SK-N-SH (cell line): ENCODE measurements around the gene SLC25A41. TPM values are rescaled to one million over a fixed set of nuclear protein-coding genes. Genes with fewer than 3 reads are reported as not detected.

ENCODE experiments used
- CTCF ChIA-PET: fragments of 300-600, 350-600 bp; formaldehyde crosslinking; extraction: SDS; loops from one replicate; lab custom pipeline; 2021; lab: Yijun Ruan, JAX
- POLR2A ChIA-PET: fragments of 350-600 bp; sonication (Branson Sonifier 250); formaldehyde crosslinking; extraction: SDS; loops from one replicate; lab custom pipeline; 2020; ENCODE audit warnings: antibody characterized with exemption, inconsistent platforms; lab: Yijun Ruan, JAX
- DNase-seq: peaks from one replicate; pipeline ENCODE4 v3.0.0; 2012
- H2AFZ ChIP-seq: fragments of 200-600 bp; sonication (generic); 2 replicates; pipeline ENCODE4 v1.8.1; 2016; ENCODE audit warnings: antibody characterized with exemption, mild to moderate bottlenecking, low read depth
- H3F3A ChIP-seq: fragments of 200-600 bp; sonication (generic); replicated peaks from 2 replicates; pipeline ENCODE3; 2016; ENCODE audit warnings: antibody characterized with exemption, mild to moderate bottlenecking; ENCODE audit not compliant: insufficient read depth
- H3K27ac ChIP-seq, 2 experiments: fragments of 200-500 bp in 1 of 2; fragments of 200-600 bp in 1 of 2; sonication (Bioruptor generic) in 1 of 2; sonication (generic), shearing (Covaris generic) in 1 of 2; 2 replicates each; pipeline versions ENCODE4 v1.5.1 to v1.6.1; 2014 to 2016; ENCODE audit warnings: low read depth in 2 of 2, inconsistent platforms in 1 of 2, low read length in 1 of 2, mild to moderate bottlenecking in 1 of 2, mixed read lengths in 1 of 2
- H3K27me3 ChIP-seq: fragments of 200-600 bp; sonication (generic), shearing (Covaris generic); 2 replicates; pipeline ENCODE4 v1.6.1; 2016; ENCODE audit warnings: mixed run types; ENCODE audit not compliant: insufficient read depth
- H3K36me3 ChIP-seq, 2 experiments: fragments of 200-500 bp in 1 of 2; fragments of 200-600 bp in 1 of 2; sonication (Bioruptor generic) in 1 of 2; sonication (generic) in 1 of 2; replicated peaks in 1 of 2; 2 replicates each; pipeline versions ENCODE3 to v1.5.1; 2014 to 2016; ENCODE audit warnings: low read length in 1 of 2, mild to moderate bottlenecking in 1 of 2; ENCODE audit not compliant: insufficient read depth in 2 of 2, control insufficient read depth in 1 of 2
- H3K4me1 ChIP-seq, 2 experiments: fragments of 200-500 bp in 1 of 2; fragments of 200-600 bp in 1 of 2; sonication (Bioruptor generic) in 1 of 2; sonication (generic), shearing (Covaris generic) in 1 of 2; 2 replicates each; pipeline versions ENCODE4 v1.5.1 to v1.6.1; 2014 to 2016; ENCODE audit warnings: low read depth in 1 of 2, low read length in 1 of 2, mixed run types in 1 of 2; ENCODE audit not compliant: insufficient read depth in 2 of 2, control insufficient read depth in 1 of 2
- H3K4me2 ChIP-seq: fragments of 200-600 bp; sonication (generic), shearing (Covaris generic); 2 replicates; pipeline ENCODE4 v1.6.1; 2017; ENCODE audit warnings: mixed run types
- H3K4me3 ChIP-seq, 2 experiments: fragments of 200-500 bp in 1 of 2; fragments of 200-600 bp in 1 of 2; sonication (Bioruptor generic) in 1 of 2; sonication (generic), shearing (Covaris generic) in 1 of 2; 2 replicates each; pipeline versions ENCODE4 v1.5.1 to v1.8.1; 2014 to 2016; ENCODE audit warnings: low read depth in 2 of 2, inconsistent platforms in 1 of 2, low read length in 1 of 2, mild to moderate bottlenecking in 1 of 2, mixed read lengths in 1 of 2, moderate library complexity in 1 of 2
- H3K79me2 ChIP-seq: fragments of 200-600 bp; sonication (generic); 2 replicates; pipeline ENCODE4 v1.8.1; 2017; ENCODE audit warnings: mild to moderate bottlenecking; ENCODE audit not compliant: insufficient read depth
- H3K9ac ChIP-seq: fragments of 200-600 bp; sonication (generic); 2 replicates; pipeline ENCODE4 v1.6.1; 2017; ENCODE audit warnings: mixed run types
- H3K9me2 ChIP-seq: fragments of 200-600 bp; sonication (generic); 2 replicates; pipeline ENCODE4 v1.6.1; 2017; ENCODE audit warnings: mixed run types
- H3K9me3 ChIP-seq: fragments of 200-600 bp; sonication (generic); 2 replicates; pipeline ENCODE4 v1.6.1; 2017; ENCODE audit warnings: mixed run types, mild to moderate bottlenecking, moderate library complexity
- H4K20me1 ChIP-seq: fragments of 200-600 bp; sonication (generic); 2 replicates; pipeline ENCODE4 v1.6.1; 2017; ENCODE audit warnings: mild to moderate bottlenecking, mixed run types; ENCODE audit not compliant: insufficient read depth
- EP300 ChIP-seq, 2 experiments: IDR thresholded peaks; 2 replicates each; pipeline versions ENCODE4 v1.4.0 to v1.6.1; 2012; ENCODE audit warnings: borderline replicate concordance in 1 of 2, low read depth in 1 of 2, low read length in 1 of 2
- EZH2phosphoT487 ChIP-seq: fragments of 200-600 bp; sonication (generic); IDR thresholded peaks from 2 replicates; pipeline ENCODE4 v1.6.1; 2017; ENCODE audit warnings: low read depth, mixed run types, mild to moderate bottlenecking, antibody characterized with exemption, moderate library complexity, borderline replicate concordance
- FOSL2 ChIP-seq: IDR thresholded peaks from 2 replicates; pipeline ENCODE4 v1.4.0; 2012; ENCODE audit warnings: low read depth, mild to moderate bottlenecking, moderate library complexity, borderline replicate concordance
- FOXJ3 ChIP-seq: sonication (generic); formaldehyde crosslinking; IDR thresholded peaks from 2 replicates; pipeline ENCODE4 v1.5.1; 2020; ENCODE audit warnings: mild to moderate bottlenecking, missing genetic modification reagents
- FOXM1 ChIP-seq: IDR thresholded peaks from 2 replicates; pipeline ENCODE4 v1.4.0; 2012; ENCODE audit warnings: low read depth, mild to moderate bottlenecking
- GABPA ChIP-seq: IDR thresholded peaks from 2 replicates; pipeline ENCODE4 v1.4.0; 2012; ENCODE audit warnings: low read depth, mild to moderate bottlenecking
- GATA2 ChIP-seq: sonication (generic); formaldehyde crosslinking; IDR thresholded peaks from 2 replicates; pipeline ENCODE4 v1.5.0; 2020; ENCODE audit warnings: mild to moderate bottlenecking, missing genetic modification reagents
- JUND ChIP-seq: IDR thresholded peaks from 2 replicates; pipeline ENCODE4 v1.4.0; 2012
- MEF2A ChIP-seq: IDR thresholded peaks from 2 replicates; pipeline ENCODE4 v1.4.0; 2012; ENCODE audit warnings: low read depth, borderline replicate concordance
- MXI1 ChIP-seq: IDR thresholded peaks from 2 replicates; pipeline ENCODE4 v1.6.1; 2012; ENCODE audit warnings: mild to moderate bottlenecking, low read depth, low read length, improper control_type of control experiment
- RAD21 ChIP-seq: IDR thresholded peaks from 2 replicates; pipeline ENCODE4 v1.6.1; 2012; ENCODE audit warnings: mild to moderate bottlenecking, low read length
- RFX5 ChIP-seq: IDR thresholded peaks from 2 replicates; pipeline ENCODE4 v1.6.1; 2012; ENCODE audit warnings: mild to moderate bottlenecking, improper control_type of control experiment, low read length
- RXRA ChIP-seq: IDR thresholded peaks from 2 replicates; pipeline ENCODE4 v1.4.0; 2012; ENCODE audit warnings: low read depth, mild to moderate bottlenecking, borderline replicate concordance
- SIN3A ChIP-seq: IDR thresholded peaks from 2 replicates; pipeline ENCODE4 v1.6.1; 2012; ENCODE audit warnings: low read depth, mild to moderate bottlenecking, low read length, moderate library complexity, borderline replicate concordance
- TAF1 ChIP-seq: IDR thresholded peaks from 2 replicates; pipeline ENCODE4 v1.6.1; 2012; ENCODE audit warnings: low read depth, mild to moderate bottlenecking, low read length, moderate library complexity, borderline replicate concordance
- TEAD4 ChIP-seq: IDR thresholded peaks from 2 replicates; pipeline ENCODE4 v1.4.0; 2012; ENCODE audit warnings: mild to moderate bottlenecking, borderline replicate concordance; ENCODE audit not compliant: insufficient read depth
- USF1 ChIP-seq: IDR thresholded peaks from 2 replicates; pipeline ENCODE4 v1.4.0; 2012; ENCODE audit warnings: low read depth, borderline replicate concordance
- YY1 ChIP-seq: IDR thresholded peaks from 2 replicates; pipeline ENCODE4 v1.4.0; 2012; ENCODE audit warnings: low read depth, mild to moderate bottlenecking
- ZBTB33 ChIP-seq: IDR thresholded peaks from 2 replicates; pipeline ENCODE4 v1.4.0; 2012; ENCODE audit warnings: low read depth, borderline replicate concordance
- WGBS: methylation state at CpG from one replicate; pipeline ENCODE4 v1.1.6; 2017; ENCODE audit warnings: low lambda C conversion rate; 5-methylcytosine and 5-hydroxymethylcytosine counted together
- polyA plus RNA-seq, 3 experiments: library from polyadenylated mRNA; depleted of rRNA; stranded (reverse); fragments of >200 nt; gene quantifications; 2 replicates each; pipeline ENCODE4 v1.2.3, GENCODE V29; 2012
- TF ChIP-seq, protein P1 (sequence below): fragments of 150-350 bp; IDR thresholded peaks from 2 replicates; pipeline ENCODE4 v1.6.1; 2016; ENCODE audit warnings: mild to moderate bottlenecking, low read depth, low read length
- TF ChIP-seq, protein P2 (sequence below): IDR thresholded peaks from 2 replicates; pipeline ENCODE4 v1.4.0; 2012; ENCODE audit warnings: low read depth

The SLC25A41 gene
- polyA plus RNA-seq, 1 of the 3 experiments (the other 2 are of a cell fraction), result 0.12 TPM

GRCh38 chr19:6470173-6470572 lies 36.6 kb upstream of the SLC25A41 start:
- no peaks in the 10 kb centered on the region for H4K20me1 ChIP-seq
- H3K9me3 ChIP-seq, result no peaks in the 10 kb centered on the region
- no peaks in the 10 kb centered on the region for H3K79me2 ChIP-seq
- H3F3A ChIP-seq, result no peaks in the 10 kb centered on the region
- no peak overlapping the region for H3K9ac ChIP-seq
- CTCF ChIA-PET, result no interaction called here
- H2AFZ ChIP-seq, result no peak overlapping the region
- no peaks in the 10 kb centered on the region for H3K36me3 ChIP-seq
- peaks cover 51% of the 10 kb centered on the region for H3K27me3 ChIP-seq
- no peak overlapping the region for H3K4me2 ChIP-seq
- H3K4me1 ChIP-seq, result peaks cover 0 to under 1% of the 10 kb centered on the region in 2 experiments; a peak in 1 of 4 replicates
- WGBS, result 61% methylated on average over 4 of the region's 8 CpGs
- POLR2A ChIA-PET, result no interaction called here
- no peak for TF ChIP-seq USF1
- H3K9me2 ChIP-seq, result no peaks in the 10 kb centered on the region
- H3K27ac ChIP-seq, result no peak overlapping the region
- no peak overlapping the region for H3K4me3 ChIP-seq
- no peak for DNase-seq

DNA sequence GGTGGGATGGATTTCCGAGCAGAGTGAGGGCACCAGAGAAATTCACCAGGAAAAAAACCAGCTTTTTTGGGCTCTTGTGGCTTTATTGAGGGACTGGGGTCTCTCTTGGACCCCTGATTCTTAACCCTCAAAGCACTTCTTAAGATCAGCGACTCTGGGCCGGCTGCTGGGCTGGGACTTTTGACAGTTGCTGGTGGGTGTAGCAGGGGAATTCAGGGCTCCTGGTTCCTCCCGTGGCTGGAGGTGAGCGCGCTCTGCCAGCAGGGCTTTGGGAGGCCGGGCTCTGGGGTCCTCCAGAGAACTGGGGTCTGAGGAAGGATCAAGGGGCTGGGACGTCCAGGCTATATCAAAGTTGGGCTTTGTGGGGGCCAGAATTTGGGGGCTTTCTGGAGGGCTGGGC lies 33.8 kb upstream of the SLC25A41 start:
- Histone ChIP-seq H3K4me3 (no peak overlapping the region), H4K20me1 (no peaks in the 10 kb centered on the region), H3K36me3 (no peaks in the 10 kb centered on the region), H3K9me3 (no peaks in the 10 kb centered on the region), H3K27me3 (peaks cover 46% of the 10 kb centered on the region), H2AFZ (no peak overlapping the region), H3K4me2 (no peak overlapping the region), H3K9ac (no peak overlapping the region), H3K9me2 (no peaks in the 10 kb centered on the region), H3K27ac (no peak overlapping the region), H3K4me1 (peaks cover 0 to 2% of the 10 kb centered on the region in 2 experiments; a peak in 1 of 4 replicates), H3F3A (no peaks in the 10 kb centered on the region), H3K79me2 (no peaks in the 10 kb centered on the region)
- WGBS, result 41% methylated on average over 6 of the region's 8 CpGs
- no peak for DNase-seq
- TF ChIP-seq GATA2 (no peak), TEAD4 (no peak), EP300 (IDR thresholded peaks at IDR 0.05; ENCODE audit: borderline replicate concordance in 1 of 2, low read depth in 1 of 2, low read length in 1 of 2) (no peak), ZBTB33 (no peak), RFX5 (no peak), FOSL2 (no peak), RXRA (no peak), FOXM1 (no peak), EZH2phosphoT487 (no peak), MXI1 (no peak), RAD21 (no peak), FOXJ3 (no peak), JUND (no peak), GABPA (no peak), TAF1 (no peak), YY1 (no peak), MEF2A (no peak), SIN3A (no peak)
- TF ChIP-seq, protein P1, sequence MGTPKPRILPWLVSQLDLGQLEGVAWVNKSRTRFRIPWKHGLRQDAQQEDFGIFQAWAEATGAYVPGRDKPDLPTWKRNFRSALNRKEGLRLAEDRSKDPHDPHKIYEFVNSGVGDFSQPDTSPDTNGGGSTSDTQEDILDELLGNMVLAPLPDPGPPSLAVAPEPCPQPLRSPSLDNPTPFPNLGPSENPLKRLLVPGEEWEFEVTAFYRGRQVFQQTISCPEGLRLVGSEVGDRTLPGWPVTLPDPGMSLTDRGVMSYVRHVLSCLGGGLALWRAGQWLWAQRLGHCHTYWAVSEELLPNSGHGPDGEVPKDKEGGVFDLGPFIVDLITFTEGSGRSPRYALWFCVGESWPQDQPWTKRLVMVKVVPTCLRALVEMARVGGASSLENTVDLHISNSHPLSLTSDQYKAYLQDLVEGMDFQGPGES, result no peak
- TF ChIP-seq, protein P2, sequence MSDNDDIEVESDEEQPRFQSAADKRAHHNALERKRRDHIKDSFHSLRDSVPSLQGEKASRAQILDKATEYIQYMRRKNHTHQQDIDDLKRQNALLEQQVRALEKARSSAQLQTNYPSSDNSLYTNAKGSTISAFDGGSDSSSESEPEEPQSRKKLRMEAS, result no peak
- CTCF ChIA-PET, result no interaction called here
- POLR2A ChIA-PET, result no interaction called here
